SKM-1 treated with dmso at 0.1 percent for 144 hours (cell line): ENCODE data around the gene CREB5.

Experiments
- DNase-seq: peaks from one replicate; lab custom pipeline; 2025; ENCODE audit not compliant: unreplicated experiment; lab: John Stamatoyannopoulos, UW

Gene CREB5

DNA sequence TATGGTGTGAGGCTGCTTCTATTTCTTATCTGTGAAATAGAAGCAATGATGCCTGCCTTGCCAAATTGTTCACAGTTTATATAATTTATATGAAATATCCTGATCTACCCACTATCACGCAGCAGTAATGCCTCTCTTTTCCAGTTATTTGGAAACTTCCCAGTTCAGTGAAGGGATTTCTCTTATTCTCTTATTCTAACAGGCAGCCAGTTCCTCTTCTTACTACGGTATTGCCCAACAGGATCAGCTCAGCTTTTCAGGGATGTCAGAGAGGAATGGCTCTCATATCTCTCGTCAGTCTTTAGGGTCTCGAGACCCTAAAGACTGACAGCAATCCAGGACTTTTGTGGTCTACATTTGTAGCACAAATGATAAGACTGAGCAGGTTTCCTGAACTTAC, 215.6 kb downstream of the CREB5 start:
- no peak for DNase-seq

DNA sequence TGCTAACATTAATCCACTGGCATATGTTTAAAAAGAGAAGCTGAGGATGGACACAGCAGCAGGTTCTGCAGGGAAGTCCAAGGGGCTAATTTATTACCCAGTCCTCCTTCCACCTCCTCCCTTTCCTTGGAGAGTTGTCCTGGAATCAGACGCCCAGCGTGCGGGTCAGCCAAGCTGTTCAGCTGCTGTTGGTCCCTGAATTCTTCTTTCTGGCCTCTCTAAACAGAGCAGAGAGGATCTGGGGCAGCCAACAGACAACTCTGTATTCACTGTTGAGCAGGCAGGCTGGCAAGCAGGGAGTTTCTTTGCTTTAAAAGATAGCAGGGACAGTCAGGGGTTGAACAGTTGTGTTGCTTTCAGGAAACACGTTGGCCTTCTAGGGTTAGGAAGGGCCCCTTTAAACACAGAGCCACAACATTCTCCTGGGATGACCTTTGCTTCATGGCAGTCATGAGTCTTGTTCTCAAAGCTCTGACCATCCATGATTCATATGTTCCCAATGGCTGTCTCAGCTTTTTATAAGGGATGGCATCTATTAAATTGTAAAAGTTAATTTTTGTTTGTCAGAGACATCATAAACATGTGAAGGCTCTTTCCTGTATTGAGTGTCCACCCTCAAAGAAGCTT, 217.0 kb downstream of the CREB5 start:
- no peak for DNase-seq

DNA sequence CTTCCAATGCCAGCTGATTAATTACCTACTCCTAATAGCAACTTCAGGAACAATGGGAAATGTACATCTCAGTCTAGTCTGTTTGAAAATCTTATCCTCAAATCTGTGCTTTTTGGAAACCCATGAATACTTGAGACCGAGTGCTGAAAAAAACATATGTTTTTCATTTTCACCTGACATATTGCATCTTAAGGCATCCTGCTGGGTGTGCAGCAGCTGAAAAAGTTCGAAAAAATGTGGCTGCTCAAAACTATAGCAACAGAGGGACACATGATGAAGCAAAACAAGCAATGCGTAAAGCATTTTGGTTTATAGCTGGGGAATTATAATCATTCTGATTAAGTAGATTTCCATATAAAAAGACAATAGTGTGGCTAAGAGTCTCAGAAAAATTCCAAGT, 218.0 kb downstream of the CREB5 start:
- DNase-seq, result no peak

DNA sequence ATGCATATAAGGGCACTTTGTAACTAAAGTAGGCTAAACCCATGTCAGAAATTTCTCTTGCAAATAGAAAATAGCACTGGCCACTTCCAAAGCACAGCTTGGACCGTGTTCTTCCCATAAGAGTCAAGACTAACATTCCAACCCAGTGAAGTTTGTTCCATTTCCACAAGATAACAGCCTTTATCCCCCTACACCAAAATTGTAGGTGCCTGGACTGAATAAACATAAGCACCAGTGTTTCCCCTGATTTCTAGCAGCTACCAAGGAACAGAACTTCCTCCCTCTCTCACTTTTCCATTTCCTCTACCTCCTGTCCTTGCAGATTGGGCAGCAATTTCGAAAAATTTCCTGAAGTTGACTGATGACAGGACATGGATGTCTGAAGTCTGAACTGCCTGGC, 219.7 kb downstream of the CREB5 start:
- DNase-seq, result no peak

DNA sequence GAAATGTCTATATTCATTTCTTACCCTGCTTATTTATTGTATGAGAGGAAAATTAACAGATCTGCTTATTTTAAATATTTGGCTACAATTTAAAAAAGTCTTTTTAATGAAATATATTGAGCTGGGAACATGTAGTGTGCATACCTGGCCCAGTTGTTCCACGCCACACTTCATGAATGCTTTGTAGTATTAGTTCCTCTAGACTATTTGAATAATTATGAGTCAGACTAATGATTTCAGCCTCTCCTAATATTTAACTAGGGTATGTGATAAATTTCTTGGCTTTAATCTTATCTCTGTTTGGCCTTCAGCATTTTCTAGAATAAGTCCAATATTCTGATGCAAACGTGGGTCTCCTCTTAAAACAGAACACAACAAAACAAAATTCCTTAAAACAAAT, 226.6 kb downstream of the CREB5 start:
- no peak for DNase-seq

DNA sequence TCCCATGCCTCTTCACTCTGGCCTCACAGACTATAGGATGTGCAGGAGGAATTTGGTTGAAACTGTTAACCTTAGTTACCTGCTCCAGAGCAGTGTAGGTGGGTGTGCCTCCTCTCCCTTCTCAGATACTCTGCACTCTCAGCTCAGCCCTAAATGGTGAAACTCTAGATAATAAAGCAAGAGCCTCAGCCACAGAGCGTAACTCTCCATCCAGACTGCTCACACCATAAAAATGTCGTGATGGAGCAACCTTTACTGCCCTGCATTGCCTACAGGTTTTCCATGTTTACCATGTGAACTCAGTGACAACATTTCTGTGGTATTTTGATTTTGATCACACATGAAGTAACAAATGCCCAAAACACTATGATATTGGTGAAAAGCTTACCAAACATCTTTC, 227.7 kb downstream of the CREB5 start:
- DNase-seq, result no peak

DNA sequence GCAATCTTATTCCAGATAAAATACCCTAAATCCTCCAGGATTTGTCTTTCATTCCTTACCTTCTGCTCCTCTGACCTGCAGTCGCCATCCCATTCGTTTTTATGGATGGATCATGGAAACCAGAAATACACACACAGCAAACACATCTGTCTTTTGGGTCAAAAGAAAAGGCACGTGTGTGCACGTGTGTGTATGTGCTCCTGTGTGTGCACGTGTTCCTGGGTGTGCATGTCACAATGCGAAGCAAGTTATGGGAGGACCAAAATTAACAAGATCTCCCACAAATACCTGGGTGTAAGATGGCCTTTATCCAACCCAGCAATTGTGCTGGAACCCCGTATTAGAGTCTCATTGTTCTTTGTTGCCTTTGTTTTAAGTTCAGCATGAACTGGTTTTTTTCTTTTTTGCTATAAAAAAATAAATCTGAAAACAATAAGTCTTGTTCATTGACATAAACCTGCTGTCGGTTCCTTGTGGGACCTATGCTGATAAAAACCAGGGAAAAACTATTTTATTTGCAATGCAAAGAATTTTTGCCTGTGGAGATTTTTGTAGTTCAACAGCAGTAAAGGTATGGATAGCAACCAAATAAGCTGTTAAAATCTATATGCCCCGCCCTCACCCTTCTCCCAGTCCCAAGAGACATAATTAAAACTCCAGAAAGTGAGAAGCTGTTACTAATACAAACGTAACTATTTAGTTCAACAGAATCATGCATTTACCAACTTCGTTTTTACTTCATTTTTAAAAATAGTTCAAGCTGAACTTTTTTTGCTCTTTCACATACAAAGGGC, 229.6 kb downstream of the CREB5 start:
- DNase-seq, result no peak

DNA sequence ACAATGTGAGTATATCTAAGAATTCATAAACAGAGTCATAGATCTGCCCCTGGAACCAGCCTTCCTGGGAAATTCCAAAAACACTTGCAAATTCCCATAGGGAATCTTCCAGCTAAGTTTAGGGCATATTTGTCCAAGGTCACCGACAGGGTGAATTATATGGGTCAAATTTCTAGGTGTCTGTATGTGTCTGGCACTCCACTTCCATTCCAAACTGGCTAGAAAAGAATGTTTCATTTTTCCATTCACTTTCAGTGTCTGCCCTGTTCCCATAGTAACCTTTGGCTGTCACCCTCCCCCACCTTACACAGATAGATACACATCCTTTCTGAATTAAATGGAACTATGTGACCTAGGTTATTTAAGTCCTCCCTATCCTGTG, 230.9 kb downstream of the CREB5 start:
- no peak for DNase-seq

DNA sequence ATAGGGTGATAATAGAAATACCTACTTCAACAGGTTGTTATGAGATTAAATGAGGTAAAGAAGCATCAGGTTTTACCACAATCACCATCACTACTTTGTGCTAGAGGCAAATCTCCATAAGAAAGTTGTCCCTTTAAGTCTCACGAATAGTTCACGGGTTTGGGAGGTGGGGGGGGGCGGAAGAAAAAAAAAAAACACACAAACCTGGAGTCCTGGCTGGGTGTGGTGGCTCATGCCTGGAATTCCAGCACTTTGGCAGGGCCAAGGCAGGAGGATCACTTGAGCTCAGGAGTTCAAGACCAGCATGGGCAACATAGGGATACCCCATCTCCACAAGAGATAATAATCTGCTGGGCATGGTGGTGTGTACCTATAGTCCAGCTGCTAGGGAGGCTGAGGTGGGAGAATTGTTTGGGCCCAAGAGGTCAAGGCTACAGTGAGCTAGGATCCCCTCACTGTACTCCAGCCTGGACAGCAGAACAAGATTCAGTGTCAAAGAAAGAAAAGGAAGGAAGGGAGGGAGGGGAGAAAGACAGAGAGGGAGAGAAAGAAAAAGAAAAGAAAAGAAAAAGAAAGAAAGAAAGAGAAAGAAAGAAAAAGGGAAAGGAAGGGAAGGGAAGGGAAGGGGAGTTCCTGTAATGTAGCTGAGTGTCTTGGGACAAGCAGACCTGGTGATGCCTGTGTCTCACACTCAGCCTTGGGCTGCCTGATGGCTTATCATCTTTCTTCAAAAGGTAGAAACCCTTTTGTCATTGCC, 231.4 kb downstream of the CREB5 start:
- no peak for DNase-seq

DNA sequence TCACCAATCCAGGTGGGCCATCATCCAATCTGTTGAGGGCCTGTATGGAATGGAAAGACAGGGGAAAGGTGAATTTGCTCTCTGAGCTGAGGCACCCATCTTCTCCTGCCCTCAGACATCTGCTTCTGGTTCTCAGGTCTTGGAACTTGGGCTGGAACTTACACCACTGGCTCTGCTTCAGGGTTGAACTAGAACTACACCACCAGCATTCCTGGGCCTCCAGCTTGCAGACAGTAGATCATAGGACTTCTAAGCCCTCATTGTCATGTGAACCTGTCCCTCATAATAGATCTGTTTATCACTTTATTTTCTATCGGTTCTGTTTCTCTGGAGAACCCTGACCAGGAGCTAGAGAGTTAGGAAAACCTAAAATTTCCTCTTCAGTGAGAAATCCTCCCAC, 233.5 kb downstream of the CREB5 start:
- no peak for DNase-seq

DNA sequence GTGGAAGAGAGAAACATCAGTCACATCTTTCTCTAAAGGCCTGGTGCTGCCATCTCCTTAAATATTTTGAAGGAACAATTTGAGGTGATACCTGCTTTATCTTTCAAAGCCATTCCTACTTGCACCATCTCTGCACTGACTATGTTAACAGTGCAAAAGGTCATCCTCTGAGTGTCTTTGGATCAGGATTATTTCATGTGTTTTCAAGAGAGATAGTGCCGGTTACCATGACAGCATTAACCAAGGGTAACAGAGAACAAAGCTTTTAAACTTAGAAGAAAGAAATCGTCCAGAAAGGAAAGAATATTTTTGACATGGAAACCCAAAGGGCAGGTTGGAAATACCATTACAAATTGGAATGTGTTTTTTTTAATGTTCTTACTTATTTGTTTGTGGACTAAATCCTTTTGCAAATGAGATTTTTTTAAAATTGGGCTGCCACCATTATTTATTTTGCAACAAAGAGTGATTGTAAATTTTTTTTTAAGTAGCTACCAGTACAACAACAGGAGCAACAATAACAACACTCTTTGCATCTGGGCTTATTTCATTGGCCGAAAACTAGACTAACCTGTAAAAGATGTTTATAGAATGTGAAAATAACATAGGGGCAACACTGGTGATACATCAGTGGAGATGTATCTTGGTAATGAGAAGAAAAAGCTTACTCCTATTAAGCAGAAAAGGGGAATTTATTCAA, 234.2 kb downstream of the CREB5 start:
- no peak for DNase-seq

DNA sequence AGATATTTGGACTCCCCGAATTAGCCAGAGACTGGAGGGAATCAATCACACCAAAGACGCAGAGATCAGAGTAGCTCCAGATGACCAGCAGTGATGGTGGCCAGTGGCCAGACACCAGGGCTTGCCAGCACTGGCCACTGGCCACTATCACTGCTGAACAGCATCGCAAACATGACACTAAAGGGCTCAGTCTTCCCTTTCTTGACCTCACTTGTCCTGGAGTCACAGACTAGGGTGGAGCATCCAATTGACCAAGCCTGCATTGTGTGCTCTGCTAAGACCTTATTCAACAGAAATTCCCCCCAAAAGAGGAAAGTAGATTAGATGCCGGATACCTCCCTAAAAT, 234.7 kb downstream of the CREB5 start:
- DNase-seq, result no peak

DNA sequence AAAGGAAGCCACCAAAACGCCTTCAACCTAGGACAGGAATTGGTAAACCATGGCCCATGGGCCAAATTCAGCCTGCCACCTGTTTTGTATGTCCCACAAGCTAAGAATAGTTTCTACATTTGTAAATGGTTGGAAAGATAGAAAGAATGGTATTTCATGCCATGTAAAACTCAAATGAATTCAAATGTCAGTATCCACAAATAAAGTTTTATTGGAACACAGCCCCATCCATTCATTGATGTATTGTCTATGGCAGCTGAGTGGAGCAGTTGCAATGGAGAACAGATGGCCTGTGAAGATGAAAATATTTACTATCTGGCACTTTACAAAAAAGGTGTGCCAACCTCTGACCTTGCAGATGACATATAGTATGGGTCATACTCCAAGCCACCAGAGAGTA, 236.9 kb downstream of the CREB5 start:
- DNase-seq, result no peak

DNA sequence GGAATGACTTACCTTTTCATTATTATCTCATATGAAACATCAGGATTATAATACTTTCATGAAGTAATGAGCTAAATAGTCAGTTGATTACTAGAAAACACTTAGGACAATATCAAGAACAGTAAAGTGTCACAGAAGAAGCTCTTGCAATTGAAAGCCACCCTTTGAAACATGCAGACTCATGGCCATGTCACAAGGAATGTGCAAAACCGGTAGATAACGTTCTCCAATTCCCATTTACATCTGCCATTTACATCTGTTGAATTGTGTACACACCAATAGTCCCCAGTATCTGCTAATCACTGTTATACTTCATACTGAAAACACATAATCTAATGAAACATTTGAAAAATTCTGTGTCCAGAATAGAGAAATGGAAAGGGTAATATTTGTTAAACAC, 237.5 kb downstream of the CREB5 start:
- DNase-seq, result no peak

DNA sequence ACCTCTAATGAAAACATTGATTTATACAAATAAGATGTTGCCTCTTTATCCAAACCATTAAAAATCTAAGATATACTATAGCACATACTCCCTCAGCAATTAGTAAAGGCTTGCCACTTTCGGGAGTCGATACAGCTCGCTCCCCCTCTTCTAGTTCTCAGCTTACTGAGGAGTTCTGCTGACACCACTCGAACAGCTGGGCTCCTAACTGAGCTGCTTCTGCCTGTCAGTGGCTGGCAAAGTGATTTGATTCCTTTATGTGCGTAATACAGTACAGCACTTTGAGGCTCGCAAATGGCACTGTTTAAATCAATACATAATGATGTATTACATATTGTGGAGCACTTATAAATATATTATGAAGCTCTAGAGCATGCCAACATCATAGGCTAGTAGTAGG, 241.8 kb downstream of the CREB5 start:
- no peak for DNase-seq

DNA sequence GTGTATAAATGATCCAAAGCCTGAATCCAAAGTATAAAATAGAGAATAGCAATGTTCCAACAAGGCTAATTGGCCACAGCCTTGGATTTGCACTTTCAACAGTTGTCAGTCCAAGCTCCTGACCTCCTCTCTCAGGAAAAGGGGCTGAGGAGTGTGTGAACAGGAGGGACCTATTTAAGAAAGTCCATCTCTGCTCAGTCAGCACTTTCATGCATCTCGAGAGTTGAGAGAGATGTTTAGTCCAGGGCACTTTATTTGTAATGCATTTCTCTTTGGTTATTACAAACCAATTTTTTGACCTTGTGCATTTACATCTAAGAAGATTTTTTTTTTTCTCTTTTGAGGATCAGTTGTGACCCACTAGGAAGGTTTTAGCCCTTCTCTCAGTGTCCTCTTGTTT, 244.2 kb downstream of the CREB5 start:
- DNase-seq, result no peak

DNA sequence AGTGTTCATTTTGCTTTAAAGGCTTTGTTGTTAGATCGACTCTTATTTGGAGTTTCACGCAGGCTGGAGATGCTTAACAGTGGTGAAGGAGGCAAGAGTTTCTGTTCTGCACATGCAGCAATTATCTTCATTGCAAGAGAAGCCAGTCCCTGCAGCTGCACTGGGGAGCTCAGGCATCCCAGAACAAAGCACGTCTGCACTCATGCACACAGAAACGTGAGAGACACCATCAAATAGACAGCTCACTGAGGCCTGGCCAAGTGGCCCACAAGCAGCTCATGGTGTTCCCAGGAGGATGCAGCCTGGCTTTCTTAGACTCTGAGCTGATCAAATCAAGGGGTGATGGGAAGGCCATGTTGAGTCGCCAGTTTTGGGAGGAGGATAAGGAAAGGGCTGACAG, 246.1 kb downstream of the CREB5 start:
- no peak for DNase-seq

DNA sequence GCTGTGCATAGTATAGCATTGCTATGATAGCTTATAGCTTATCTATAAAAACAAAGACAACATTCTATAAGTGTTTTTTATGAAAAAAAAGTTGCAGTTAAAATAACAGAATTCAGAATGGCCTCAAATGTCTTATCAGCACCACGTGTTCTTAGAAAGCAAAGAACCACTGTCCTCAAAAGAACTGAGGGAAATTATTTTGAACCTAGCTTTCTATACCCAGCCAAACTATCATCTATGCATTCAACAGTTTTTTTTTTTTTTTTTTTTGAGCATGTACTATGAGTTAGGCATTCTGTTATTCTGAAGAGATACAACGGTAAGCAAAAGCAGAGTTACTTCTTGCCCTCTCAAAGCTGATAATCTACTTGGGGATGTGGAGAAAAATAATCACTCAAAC, 247.8 kb downstream of the CREB5 start:
- no peak for DNase-seq

DNA sequence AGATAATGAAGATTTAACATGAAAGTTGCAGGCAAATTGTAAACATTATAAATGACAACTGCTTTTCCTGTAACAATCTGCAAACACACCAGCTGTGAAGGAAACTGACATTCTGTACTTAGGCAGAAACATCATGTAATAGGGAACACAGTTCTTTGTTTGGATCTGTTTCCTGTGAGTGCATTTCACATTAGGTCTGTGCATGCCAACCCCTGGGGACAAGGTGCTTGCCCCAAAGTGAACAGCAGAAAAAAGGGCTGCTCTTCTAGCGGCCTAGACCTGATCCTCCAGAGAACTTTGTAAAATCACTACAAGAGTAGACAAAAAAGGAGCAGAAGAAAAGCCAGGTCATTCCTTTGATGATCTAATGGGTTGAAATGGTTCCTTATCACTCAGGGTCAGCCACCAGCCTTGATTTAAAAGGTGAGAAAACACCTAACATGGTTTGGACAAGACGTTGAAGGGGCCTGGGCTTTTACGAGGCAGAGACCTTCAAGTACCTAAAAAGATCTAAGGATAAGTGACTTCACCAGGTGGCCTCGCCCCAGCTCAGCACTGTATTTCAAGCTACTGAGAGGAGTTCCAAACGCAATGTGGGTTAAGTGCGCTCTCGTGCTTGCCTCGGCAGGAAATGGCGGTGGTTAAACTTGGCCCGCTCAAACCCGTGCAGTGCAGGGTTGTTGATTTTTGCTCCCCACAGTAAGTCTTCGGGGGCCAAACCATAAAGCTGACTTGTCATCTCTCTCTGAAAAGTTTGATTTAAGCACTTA, 249.7 kb downstream of the CREB5 start:
- no peak for DNase-seq

DNA sequence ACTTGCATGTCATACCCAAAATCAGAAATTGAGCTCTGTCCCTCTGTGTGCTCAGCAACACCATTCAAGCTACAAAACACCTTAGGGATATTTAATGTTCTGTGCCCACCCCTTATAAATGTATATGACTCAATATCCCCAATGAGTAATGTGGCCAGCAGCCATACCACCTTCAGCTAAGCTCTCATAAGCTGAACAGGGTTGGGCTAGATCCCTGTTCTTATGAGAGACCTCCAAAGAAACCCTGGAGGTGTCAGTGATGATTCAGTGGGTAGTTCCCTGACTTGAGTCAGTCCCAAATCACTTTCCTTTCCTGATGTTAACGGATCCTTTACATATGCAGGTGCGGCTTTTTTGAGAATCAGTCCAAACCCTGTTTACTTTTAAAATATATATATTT, 253.8 kb downstream of the CREB5 start:
- DNase-seq, result no peak

DNA sequence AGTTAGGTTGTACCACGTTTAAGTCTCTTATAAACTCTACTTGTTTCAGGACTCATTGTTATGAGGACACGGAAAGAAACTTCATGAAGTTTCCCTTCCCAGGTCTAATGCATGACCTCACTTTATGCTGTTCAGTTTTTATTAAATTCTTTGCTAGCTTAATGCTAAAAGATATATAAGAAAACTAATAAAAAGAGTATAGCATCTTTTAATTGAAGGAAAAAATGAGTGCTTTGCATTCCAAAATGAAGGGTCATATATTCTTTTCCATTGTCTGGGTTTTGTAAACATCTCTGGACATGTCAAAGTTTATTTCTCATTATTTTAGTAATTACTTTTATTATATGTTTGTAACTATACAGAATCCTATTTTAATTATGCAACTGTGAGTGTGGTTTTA, 255.8 kb downstream of the CREB5 start:
- no peak for DNase-seq
